Measurements from ENCODE around the gene ZNF532.
"Not testable (repeated sequence)": the region's sequence is repeated elsewhere in the genome, so short reads cannot be mapped to it uniquely, and the experiment has no call there.

ZNF532 gene, protein sequence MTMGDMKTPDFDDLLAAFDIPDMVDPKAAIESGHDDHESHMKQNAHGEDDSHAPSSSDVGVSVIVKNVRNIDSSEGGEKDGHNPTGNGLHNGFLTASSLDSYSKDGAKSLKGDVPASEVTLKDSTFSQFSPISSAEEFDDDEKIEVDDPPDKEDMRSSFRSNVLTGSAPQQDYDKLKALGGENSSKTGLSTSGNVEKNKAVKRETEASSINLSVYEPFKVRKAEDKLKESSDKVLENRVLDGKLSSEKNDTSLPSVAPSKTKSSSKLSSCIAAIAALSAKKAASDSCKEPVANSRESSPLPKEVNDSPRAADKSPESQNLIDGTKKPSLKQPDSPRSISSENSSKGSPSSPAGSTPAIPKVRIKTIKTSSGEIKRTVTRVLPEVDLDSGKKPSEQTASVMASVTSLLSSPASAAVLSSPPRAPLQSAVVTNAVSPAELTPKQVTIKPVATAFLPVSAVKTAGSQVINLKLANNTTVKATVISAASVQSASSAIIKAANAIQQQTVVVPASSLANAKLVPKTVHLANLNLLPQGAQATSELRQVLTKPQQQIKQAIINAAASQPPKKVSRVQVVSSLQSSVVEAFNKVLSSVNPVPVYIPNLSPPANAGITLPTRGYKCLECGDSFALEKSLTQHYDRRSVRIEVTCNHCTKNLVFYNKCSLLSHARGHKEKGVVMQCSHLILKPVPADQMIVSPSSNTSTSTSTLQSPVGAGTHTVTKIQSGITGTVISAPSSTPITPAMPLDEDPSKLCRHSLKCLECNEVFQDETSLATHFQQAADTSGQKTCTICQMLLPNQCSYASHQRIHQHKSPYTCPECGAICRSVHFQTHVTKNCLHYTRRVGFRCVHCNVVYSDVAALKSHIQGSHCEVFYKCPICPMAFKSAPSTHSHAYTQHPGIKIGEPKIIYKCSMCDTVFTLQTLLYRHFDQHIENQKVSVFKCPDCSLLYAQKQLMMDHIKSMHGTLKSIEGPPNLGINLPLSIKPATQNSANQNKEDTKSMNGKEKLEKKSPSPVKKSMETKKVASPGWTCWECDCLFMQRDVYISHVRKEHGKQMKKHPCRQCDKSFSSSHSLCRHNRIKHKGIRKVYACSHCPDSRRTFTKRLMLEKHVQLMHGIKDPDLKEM (N-terminal part only)

DNA sequence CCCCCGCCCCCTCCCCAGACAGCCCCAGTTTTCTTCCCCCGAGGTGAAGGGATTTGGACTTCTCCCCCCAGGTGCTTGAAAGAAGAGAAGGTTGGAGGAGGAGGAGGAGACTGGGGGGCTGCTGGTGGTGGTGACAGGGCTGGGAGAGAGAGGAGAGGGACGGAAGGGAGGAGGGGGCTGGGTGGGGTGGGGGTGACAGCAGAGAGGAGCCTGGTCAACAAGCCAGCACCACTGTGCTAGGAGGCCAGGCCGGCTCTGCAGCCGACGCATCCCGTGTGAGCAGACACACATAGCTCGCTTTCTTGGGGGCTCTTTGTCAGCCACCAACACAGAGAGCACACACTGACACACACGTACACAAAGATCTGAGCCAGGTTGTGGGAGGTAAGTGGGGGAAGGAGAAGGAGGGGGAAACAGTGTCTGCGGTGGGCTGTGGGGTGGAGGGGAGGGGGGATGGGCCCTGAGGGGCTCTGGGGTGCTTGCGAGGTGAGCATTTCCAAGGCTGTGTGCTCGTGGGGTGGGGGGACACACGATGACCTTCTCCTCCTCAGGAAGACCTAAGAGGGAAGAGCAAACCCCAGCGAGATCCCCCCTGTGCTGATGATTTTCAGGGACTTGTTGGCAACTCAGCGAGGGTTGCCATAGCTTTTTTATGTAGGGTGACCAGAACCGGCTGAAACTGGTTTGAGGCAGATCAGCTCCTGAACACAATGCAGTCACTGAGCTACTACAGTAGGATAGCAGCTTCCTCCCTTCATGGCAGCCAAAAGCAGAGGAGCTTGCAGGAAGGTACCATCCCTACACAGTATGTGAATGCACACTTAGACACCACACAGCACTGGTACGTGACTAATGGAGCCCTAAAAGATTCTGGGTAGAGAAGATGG, at the start of gene ZNF532:
ZNF532 (plus strand) TSS at position 732 of the 887 bp plus-strand sequence. CDS start 53,411 bp downstream, outside the sequence.
- peak; percentile 43 for DNase-seq

DNA sequence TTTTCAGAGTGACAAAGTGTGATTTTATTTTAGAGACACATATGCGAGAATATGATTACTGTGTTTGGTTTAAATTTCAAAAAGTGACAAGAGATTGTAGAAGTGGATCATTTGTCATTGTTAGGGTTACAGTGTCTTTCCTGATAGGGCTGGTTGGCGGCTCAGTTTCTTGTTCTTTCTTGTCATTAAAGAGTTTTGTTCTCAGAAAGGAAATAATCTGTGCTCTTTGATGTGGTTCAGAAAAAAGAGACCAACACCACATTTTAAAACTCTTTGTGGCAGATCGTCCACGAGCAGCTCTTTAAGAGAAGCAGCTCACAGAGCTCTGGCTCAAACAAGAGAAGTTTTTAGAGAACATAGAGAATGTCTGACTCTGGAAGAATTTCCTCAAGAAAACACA, 45.6 kb upstream of the ZNF532 start:
- DNase-seq = no peak

DNA sequence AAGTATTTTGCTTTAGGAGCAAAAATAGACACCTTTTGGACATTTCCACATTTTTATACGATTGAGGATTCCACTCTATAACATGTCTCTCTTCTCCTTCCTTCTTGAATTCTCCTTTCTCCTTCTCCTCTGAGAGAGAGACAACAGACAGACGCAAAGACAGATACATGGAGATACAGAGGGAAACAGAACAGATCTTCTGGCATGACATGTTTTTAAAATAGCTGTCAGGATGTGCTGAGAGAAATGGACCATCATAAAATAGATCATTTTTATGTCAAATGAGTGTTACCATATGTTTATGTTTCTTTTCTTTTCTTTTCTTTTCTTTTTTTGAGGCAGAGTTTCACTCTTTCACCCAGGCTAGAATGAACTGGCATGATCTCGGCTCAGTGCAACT, 44.4 kb upstream of the ZNF532 start:
- no peak for DNase-seq

DNA sequence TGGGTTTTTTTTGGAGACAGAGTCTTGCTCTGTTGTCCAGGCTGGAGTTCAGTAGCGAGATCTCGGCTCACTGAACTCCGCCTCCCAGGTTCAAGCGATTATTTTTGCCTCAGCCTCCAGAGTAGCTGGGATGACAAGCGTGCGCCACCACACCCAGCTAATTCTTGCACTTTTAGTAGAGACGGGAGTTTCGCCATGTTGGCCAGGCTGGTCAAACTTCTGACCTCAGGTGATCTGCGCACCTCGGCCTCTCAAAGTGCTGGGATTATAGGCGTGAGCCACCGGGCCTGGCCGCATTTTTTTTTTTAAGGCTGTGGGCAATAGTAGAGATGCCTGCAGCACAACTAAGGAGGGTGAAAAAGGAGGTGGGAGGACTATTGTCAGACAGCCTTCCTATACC, 41.7 kb upstream of the ZNF532 start:
- no peak for DNase-seq

DNA sequence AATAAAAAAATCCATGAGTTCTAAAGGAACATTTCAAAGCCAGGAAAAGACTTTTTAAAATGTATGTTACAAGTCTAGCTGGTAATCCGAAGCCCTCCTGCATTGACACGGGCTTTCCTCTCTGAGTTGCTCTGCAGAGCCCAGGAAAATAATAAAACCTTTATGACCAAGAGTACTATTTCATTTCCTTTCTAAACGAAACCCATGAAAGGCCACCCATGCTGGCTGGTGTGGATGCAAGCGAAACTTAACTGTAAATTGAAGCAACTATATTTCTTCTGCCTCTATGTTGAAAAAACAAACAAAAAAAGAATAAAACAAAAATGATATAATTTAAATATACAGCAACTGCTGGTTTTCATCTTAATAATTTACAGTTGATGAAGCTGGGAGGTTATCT, 41.3 kb upstream of the ZNF532 start:
- no peak for DNase-seq

DNA sequence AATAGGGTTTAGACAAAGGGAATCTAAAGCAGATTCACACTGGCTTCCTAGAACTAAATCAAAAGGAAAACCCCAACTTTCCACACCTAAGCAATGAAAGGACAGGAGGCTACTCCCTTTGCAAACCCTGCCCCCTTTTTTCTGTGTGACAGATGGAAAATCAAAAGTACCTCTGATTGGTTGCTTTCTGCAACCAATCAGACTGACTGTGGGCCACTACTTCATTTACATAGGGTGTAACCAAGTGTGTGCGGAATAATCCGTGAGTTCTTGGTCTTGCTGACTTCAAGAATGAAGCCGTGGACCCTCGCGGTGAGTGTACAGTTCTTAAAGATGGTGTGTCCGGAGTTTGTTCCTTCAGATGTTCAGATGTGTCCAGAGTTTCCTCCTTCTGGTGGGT, 37.8 kb upstream of the ZNF532 start:
- not testable (repeated sequence) for DNase-seq

DNA sequence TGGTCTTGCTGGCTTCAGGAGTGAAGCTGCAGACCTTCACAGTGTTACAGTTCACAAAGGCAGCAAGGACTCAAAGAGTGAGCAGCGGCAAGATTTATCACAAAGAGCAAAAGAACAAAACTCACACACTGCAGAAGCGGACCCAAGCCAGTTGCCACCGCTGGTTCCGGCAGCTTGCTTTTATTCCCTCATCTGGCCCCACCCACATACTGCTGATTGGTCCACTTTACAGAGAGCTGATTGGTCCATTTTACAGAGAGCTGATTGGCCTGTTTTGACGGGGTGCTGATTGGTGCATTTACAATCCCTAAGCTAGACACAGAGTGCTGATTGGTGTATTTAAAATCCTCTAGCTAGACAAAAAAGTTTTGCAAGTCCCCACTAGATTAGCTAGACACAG, 37.2 kb upstream of the ZNF532 start:
- DNase-seq = no peak

DNA sequence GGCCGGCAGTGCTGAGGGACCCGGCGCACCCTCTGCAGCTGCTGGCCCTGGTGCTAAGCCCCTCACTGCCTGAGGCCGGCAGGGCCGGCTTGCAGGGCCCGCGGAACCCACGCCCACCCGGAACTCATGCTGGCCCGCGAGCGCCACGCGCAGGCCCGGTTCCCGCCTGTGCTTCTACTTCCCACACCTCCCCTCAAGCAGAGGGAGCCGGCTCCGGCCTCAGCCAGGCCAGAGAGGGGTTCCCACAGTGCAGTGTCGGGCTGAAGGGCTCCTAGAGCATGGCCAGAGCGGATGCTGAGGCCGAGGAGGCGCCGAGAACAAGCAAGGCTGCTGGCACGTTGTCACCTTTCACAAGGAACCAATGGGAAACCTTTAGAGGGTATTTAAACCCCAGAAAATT, 36.8 kb upstream of the ZNF532 start:
- DNase-seq = no peak

DNA sequence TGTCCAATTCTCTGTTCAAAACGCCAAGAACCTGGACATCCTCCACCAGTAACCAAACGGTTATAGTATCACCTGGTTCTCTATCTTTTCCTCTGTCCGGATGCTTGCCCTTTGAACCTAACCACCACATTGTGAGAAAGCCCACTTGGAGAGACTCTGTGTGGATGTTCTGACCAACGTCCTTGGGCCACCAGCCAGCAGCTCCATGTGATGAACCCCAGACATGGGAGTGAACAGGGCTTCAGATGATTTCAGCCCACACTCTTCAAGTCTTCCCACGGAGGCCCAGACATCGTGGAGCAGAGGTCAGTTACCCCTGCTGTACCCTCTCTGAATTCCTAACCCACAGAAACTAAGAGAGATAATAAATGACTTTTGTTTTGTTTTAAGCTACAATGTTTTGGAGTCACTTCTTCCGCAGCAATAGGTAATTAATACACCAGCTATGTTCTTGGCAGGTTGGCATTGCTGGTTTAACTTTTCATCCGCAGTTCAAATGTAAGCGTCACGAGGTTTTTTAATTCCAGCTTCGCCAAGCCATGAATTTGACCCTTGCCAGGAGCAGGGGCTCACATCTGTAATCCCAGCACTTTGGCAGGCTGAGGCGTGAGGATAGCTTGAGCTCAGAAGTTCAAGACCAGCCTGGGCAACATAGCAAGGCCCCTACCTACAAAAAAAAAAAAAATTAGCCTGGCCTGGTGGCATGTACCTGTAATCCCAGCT, 36.1 kb upstream of the ZNF532 start:
- no peak for DNase-seq

DNA sequence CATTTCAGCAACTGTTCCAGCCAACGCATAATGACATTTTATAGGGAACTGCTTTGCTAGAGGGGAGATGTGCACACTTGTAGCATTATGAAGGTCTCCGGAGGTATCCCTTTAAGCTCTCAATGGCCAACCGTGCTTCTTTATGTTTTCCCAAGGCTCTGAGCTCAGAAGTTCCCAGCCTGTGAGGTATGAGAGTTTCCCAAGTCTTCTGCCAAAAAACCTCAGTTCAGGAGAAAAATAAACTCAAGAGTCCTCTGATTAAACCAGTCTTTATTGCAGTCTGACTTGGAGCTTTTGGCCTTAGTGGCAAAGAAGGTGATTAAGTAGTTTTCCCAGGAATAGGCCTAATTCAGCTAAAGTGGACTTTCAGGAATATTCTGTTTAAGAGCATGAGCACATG, 35.4 kb upstream of the ZNF532 start:
- DNase-seq = no peak

DNA sequence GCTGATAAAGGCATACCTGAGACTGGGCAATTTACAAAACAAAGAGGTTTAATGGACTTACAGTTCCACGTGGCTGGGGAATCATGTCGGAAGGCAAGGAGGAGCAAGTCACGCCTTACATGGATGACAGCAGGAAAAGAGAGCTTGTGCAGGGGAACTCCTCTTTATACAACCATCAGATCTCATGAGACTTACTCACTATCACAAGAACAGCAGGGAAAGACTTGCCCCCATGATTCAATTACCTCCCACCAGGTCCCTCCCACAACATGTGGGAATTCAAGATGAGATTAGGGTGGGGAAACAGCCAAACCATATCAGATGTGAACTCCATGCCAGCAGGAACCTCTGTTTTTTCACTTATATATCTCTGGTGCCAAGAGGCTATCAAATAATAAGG, 34.8 kb upstream of the ZNF532 start:
- not testable (repeated sequence) for DNase-seq

DNA sequence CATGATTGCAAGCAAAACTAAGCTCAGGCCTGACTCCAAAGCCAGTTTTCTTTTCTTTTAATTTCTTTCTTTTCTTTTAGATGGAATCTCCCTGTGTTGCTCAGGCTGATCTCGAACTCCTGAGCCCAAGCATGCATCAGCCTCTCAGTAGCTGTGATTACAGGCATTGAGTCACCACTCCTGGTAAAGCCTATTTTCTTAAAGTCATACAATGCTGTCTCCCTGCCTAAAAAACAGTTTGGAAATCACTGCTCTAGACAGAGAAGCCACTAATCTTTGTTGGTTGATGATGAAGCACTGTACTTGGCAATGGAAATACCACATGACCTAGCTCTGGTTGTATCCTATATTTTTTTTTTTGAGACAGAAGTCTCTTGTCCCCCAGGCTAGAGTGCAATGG, 33.1 kb upstream of the ZNF532 start:
- DNase-seq = no peak

DNA sequence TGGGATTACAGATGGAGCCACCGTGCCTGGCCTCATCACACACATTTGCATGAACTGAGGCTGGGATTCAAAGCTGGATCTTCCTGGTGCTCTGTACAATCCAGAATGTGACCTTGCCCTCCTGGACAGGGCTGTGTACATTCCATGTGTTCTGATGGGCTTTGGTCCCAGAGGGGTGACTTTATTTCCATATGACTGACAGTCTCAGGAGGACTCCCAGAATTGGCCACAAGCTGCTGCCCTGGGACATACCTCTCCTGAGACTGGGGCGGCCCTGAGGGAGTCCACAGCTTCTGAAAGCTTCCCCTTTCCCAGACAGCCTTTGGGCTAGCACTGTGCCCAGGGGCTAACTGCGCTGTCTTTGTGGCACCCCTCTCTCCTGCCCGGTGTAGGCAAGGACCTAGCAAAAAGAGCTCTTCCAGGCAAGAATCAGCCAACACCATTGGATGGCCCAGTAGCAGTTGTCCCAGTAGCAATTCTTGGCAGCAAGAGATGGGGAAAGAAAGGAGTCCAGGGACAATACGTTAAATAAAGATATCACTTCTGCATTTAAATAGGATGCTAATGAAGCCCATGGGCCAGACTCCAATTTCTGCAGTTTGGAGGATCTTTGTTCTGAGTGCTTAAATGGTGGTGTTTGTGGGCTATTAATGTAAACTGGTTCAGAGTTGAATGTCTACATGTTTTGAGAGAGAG, 26.4 kb upstream of the ZNF532 start:
- no peak for DNase-seq

DNA sequence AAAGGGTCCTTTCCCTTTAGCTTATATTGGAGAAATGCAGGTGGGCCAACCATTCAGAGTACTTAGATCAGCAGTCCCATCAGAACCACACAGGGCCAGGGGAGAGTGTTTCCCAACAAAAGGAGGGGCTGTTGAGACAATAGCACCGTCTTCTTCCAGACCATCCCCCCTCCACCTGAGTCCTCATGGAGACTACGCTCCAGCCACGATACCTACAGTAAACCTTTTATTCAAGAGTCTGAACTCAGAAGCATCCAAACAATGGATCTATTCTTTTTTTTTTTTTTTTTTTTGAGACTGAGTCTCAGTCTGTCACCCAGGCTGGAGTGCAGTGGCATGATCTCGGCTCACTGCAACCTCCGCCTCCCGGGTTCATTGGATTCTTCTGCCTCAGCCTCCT, 25.7 kb upstream of the ZNF532 start:
- no peak for DNase-seq

DNA sequence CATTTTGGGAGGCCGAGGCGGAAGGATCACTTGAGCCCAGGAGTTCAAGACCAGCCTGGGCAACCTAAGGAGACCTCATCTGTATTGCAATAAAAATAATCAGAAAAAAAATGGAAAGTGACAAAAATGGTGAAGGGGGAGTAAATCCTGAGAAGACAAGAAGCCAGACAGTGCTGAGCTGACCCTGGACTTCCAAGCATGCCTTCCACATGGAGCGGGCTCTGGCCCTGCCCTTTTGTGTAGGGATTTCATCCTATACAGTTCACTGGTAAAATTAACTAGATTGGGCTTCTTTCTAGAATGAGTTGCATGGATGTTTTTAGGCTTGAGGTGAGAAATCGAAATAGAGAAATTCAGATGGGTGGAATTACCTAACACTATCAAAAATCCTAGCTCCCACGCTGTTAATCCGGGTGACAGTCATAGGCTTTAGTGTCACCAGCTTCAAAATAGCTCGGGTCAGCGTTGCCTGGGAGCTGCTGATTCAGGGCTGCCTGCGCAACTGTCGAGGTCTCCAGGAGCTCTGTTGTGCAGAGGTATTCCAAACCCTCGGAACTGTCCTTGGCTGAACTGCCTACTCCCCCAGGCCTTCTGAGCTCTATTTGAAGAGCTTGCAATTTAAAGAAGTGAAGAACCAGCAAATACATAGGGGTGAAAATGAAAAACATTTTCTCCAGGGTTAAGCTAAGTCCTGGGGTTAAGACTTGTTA, 21.5 kb upstream of the ZNF532 start:
- no peak for DNase-seq

DNA sequence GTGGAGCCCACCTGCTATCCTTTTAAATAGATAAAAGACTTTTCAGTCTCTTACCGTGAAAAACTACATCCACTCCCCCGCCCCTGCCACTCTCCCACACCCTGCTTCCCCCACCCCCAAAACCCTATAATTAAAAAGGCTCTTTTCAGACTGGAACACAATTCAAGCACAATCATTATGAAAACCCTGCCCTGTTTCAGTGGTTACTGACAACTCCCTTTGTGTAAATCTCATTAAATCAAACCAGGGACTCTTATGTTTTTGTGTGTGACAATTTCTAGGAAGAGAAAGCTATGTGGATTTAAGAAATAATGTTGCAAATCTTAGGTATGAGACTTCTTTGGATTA, 21.0 kb upstream of the ZNF532 start:
- DNase-seq = no peak

DNA sequence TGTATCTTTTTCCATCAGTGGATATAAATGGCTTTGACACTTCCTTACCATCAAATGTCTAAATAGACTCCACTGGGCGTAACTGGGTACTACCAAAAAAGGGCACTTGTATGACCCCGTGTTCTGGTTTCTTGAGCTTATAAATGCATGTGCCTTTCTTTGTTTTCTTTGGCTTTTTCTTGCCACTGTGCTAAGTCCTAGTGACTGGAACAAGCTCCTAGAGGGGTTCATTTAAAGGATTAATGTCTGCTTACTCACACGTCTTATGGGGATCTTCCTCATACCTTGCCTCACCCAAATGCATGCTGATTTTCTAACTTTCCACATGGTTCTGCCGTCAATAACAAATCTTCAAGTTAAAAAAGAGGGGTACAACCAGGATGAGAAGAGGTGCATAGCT, 19.8 kb upstream of the ZNF532 start:
- DNase-seq = no peak

DNA sequence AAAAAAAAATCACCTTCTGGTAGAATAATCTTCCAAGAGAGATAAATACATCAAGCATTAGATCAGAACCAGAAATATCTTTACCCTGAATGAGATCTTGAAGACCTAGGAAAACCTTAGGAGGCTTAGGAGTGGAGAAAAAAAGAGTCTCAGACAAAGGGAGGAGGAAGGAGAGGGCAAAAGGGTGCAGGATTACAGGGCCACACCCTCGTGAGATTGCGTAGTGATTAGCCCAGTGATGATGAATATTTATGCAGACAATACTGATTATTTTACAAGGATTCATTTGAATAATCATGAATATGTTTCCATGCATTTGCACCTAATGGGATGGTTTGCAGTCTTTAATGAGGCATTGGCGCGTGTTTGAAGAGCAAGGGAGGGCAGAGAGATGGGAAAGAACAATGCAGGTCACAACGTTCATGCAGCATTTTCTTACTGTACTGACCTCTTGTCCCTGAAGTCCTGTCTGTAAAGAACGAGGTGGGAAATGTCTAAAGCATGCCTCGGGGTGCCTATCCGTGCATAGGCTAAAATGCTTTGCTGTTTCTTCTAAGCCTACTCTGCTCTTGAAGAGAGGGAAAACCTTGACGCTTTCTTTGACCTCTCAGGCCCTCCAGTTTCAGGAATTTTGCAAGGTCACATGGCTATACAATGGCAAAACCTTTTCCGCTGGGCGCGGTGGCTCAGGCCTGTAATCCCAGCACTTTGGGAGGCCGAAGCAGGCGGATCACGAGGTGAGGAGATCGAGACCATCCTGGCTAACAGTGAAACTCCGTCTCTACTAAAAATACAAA, 18.6 kb upstream of the ZNF532 start:
- no peak for DNase-seq

DNA sequence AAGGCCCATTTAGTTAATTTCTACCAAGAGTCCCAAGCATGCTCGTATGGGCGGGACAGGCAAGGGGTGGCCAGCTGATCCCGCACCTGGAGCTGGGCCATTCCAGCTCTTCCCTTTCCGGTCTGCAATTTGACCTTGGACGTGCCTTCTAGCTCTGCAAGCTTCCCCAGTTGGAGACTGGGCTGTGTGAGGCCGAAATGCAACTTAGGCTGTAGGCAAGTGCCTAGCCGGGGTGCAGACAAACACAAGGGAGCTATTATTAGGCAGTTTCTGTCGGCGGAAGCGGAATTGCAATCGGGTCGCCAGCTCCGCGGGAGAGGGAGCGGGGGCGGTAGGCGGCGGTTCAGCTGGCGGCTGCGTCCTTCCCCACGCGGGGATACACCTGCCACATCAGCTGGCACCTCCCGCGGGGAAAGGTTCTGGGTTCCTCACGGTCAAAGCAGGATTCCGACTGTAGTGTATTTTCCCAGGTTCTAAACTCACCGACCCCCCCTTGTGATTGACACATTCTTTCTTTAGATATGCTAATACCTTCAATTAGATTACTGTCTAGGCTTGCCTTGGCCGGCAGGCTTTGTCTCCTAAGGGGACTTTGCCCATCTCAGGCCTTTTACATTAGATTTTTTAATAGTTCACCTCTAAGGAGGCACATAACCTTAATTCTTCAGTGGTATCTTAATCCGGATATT, 17.1 kb upstream of the ZNF532 start:
- DNase-seq = no peak
